ENCODE measurements around the gene COL28A1.

The COL28A1 gene

DNA sequence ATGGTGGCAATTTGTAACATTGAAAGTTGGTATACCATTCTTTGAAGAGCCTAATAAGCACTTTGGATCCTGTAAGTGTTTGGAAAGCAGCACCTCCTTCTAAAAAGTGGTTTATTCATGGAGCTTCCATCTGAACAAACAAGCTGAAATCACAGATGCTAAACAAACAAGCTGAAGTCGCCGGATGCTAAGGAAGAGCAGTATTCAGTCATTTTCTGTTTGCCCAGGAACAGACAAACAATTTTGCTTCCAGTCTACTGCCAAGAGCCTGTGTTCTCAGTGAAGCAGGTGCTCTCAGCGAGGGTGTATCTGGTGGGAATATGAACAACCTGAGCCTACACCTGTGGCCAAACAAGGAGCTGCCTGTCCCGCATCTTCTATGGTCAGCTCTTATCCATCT lies 6.3 kb downstream of the COL28A1 start:
- intact Hi-C loops (cut with DNase I) = no loop called here
- no peak for DNase-seq

DNA sequence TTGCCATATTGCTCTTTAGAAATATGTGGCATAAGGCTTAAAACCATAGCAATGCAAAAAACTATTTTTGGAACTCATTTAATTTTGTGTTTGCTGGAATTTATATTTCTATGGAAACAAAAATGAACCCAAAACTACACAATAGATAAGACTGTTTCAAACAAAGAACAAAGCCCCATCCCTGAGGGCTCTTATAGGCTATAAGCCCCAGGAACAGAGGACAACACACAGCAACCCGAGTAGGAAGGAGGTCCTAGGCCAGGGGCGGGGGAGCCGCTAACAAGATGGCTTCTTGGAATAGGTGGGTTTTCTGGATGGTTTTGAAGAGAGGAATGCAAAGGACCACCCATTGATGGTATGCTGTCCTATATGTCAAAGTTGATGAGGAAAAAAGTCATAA lies 8.6 kb downstream of the COL28A1 start:
- intact Hi-C loops (cut with DNase I) = no loop called here
- no peak for DNase-seq

DNA sequence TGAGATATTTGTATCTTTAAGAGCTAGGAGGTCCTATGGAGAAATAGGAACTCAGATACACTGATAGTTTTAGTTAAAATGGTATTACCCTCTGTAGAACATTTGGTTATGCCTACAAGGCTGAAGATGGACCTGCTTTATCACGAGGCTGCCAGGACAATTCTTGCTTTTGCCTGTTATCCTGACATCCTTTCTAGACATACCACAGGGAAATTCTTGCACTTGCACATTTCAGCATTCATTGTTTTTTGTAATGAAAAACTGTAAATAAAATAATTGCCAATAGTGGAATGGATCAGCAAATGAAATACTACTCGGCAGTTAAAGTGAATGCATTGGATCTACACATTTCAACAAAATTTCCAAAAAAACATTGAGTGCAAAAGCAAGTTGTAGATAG lies 9.7 kb downstream of the COL28A1 start:
- intact Hi-C loops (cut with DNase I) = no loop called here
- DNase-seq = no peak

DNA sequence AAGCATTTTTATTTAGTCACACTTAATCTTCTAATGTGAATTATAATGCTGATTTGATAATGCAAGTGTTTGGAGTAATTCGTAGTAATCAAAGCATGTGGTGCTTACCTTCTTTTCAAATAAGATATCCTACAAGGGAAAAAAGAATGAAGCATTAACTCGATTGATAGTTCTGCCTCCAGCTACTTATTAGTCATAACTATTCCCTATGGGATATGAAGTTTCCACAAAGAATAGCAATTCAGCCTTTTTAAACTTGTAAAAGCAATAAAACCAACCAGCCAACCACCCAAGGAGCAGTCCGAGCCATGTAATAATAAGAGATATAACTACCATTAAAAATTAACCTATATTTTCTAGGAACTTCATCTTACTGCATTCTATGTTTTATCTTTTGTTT lies 11.6 kb downstream of the COL28A1 start:
- no peak for DNase-seq
- intact Hi-C loops (cut with DNase I) = no loop called here

DNA sequence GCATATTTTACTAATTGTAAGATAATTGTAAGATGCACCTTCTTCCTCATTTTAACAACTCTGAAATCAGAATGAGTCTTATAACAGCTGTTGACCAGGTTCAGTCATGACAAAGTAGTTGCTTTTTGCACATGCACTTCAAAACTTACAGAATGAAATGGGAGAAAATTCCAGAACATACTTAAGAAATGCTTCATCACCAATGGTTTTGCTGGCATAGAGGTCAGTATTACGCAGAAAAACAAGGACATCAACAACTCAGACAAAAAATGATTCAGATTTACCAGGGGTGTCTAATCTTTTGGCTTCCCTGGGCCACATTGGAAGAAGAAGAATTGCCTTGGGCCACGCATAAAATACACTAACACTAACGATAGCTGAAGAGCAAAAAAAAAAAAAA lies 13.3 kb downstream of the COL28A1 start:
- intact Hi-C loops (cut with DNase I) = no loop called here

DNA sequence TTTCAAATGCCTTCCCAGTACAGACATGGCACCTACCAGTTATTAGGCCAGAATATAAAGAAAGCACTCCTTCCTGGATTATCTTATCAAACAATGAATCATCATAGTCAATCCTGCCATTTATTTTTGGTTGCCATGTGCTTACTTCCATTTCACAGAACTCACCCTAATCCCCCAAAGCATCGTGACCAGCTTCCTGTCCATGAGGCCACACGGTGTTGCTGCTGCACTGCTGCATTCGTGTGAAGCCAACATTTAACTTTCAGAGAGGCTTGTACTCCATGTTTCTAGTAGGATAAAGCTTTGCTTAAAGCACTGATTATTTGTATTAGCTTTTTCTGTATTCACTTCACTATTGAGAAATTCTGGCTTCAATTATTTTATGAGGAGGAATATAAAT lies 14.4 kb downstream of the COL28A1 start:
- intact Hi-C loops (cut with DNase I) = no loop called here
- no peak for DNase-seq

More for the DNA sequence above, 13.3 kb downstream of the COL28A1 start:
- no peak for DNase-seq

DNA sequence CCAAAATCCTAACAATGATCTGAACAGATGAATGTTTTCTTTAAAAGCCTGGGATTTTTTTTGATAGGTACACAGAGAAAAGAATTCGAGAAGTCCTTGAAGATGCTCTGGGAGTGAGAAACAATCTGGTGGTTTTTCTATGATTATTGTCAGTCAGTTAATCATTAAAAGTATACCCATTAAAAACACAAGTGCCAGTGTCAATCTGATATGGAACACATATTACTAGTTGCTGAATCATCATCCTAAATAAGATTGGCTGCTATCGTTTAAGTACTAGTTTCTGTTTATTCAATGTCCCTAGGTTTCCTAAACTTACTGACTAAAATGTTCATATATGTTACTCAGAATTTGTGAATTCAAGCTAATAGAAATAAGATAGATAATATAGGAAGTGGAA lies 16.1 kb downstream of the COL28A1 start:
- no peak for DNase-seq
- intact Hi-C loops (cut with DNase I) = no loop called here

DNA sequence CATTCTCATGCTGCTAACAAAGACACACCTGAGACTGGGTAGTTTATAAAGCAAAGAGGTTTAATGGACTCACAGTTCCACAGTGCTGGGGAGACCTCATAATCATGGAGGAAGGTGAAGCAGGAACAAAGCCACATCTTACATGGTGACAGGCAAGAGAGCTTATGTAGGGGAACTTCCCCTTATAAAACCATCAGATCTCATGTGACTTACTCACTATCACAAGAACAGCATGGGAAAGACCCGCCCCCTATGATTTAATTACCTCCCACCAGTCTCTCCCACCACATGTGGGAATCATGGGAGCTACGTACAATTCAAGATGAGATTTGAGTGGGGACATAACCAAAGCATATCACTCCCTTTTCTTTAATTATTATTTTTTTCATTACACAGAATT lies 16.6 kb downstream of the COL28A1 start:
- intact Hi-C loops (cut with DNase I) = no loop called here

DNA sequence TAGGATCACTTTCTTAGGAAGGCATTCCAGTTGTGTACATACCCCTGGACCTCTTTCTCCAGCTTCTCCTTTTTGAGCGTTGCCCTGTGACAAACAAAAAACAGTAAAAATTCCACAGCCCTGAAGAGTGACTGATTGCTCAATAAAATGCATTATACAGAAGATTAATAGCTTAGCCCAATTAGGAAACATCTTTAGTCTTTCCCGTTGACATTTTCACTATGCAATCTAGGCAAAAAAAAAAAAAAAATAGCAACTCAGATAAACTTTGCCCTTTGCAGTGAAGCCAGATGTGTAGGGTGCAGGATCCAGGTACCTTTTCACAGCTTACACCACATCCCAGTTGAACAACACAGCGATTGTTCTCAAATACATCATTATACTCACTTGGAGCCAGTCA lies 17.9 kb downstream of the COL28A1 start:
- no peak for DNase-seq
- intact Hi-C loops (cut with DNase I) = no loop called here

More for the DNA sequence above, 16.6 kb downstream of the COL28A1 start:
- DNase-seq = no peak

DNA sequence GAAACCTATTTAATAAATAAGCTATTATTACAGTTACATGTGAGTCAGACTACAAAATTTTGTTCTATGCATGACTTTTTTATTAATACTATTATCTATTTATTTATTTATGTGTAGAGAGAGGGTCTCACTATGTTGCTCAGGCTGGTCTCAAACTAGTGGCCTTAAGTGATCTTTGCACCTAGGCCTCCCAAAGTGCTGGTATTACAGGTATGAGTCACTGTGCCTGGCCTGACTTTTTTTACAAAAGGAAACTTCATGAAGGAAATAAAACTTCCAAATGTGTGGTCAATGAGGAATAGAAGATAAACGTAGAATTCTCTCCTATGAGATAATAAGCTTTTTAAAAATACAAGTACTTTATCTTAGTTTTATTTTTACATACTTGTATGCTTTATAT lies 19.0 kb downstream of the COL28A1 start:
- intact Hi-C loops (cut with DNase I) = no loop called here

DNA sequence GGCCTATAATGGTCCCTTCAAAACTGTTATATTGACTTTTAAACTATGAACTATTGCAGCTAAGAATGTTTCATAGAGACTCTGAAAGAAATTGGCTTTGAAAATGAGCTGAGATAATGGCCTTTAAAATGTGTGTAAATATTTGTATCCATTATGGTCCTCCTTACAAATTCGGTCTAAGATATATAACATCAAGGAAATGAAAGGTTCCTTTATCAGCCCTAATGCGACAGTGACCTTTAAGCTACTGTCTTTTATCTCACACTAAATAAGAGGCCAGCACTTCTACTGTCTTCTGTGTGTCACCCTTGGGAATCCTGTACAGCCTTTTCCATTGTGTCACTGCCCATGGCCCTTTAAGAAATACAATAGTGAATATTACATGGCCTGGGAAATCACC lies 19.5 kb downstream of the COL28A1 start:
- intact Hi-C loops (cut with DNase I) = no loop called here
- DNase-seq = no peak

More for the DNA sequence above, 19.0 kb downstream of the COL28A1 start:
- DNase-seq = no peak

DNA sequence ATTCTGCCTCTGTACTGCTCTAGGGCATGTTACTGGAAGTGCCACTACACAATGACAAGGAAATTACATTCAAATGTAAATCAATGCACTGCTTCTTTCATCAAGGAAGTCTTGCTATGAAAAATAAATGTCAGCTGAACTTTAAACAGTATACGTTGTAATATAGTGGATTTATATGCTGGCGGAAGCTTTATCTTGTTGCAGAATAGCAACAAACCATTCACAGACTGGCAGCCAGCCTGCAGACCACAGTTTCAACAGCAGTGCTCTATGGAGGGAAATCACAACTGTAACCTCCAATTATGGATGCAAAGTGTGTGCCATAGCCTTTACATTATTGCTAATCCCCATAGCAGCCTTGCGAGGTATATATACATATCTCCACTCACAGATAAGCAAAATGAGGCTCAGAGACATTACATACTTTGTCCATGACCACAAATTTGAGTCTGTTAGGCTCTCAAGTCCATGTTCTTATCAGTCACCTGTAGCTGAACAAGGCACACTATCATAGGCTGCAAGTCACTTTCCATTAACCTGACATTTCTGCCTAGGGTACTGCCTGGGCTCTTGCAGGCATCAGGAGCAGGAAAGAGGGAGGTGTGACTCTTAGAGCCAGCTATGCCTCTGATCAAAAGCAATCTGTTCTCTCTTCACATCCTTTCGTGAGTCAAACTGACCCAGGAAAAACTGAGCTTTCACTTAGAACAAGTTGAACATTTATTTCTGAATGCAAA lies 22.6 kb downstream of the COL28A1 start:
- no peak for DNase-seq
- intact Hi-C loops (cut with DNase I) = no loop called here

DNA sequence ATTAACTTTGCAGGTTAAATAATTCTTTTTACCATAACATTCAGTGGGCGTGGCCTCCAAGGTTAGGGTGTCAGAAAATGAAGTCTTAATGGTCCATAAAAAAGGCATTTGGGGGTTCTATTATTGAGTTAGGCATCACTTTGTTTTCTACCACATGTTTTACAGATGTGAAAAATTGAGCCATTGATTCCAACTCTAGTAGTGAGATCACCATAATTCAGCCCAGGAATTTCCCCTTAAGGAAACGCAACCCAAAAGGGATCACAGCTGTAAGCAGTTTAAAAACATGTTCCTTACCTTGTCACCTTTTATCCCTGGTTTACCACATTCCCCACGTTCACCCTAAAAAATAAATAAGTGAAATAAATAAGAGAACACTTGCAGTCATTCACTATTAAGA lies 24.9 kb downstream of the COL28A1 start:
- no peak for DNase-seq
- intact Hi-C loops (cut with DNase I) = no loop called here

DNA sequence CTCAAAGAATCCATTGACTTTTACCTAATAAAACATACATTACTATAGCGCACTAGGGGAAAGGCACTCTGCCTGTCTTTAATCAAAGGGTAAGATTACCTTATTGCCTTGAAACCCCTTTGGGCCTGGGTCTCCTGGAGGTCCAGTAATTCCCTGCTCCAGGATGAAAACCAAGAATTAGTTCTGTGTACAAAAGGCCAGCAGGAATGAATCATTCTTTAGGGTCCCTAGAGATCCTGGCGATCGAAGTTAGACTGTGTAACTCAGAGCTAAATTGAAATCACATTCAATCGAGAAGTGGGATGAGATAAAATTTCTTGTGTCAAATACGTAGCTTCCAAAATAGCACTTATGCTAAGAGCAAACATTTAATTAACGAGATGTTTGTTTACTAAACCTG lies 29.8 kb downstream of the COL28A1 start:
- intact Hi-C loops (cut with DNase I) = no loop called here
- no peak for DNase-seq

DNA sequence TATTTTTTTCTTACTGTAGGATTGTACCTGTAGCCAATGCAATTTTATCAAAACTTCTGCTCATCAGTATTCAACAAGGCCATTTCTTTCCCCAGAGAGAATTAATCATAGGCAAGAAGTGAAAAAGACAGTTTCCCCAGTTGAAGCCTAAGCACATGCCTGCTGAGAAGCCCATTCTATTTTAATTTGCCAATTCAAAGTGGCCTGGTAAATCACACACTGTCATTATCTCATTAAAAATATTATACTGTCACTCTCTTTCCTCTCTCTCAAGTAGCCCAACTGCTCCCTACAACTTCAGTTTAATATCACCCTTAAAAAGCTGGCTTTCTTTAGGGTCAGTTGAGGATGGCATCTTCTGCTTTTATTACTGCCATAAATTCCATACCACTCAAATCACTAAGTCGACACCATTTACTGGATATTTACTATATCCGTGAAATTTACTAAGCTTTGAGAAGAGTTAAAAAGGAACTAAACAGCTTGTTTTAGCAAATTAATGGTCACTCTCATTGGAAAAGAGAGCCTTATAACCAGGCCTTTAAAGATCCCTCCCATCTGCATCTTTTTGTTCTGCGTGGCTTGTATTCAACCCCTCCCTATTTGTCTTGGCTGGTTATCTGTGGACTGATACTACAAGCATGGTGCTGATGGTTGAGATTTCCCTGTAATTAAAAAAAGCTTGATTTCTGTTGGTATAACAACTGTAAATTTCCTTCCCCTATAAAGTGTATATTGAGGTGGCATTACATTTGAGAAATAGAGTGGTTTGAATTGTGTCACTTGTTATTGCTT lies 30.6 kb downstream of the COL28A1 start:
- intact Hi-C loops (cut with DNase I) = no loop called here
- no peak for DNase-seq

DNA sequence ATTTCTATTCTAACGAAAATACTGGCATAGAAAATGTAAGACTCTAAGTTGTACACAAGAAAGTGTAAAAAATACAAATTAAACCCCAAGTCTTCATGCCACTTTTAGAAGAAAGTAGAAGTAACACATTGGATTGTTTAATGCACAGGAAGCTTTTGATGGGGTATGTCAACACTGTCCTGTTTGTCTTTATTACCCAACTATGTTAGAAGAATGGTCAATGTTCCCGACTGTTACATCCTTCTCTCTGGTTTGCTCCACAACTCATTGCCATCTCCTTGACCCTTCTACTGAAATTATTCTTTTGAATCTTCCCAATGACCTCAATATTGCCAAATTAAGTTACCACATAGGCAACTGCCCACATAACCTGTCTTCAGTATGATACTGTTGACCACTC lies 35.8 kb downstream of the COL28A1 start:
- intact Hi-C loops (cut with DNase I) = no loop called here
- no peak for DNase-seq

DNA sequence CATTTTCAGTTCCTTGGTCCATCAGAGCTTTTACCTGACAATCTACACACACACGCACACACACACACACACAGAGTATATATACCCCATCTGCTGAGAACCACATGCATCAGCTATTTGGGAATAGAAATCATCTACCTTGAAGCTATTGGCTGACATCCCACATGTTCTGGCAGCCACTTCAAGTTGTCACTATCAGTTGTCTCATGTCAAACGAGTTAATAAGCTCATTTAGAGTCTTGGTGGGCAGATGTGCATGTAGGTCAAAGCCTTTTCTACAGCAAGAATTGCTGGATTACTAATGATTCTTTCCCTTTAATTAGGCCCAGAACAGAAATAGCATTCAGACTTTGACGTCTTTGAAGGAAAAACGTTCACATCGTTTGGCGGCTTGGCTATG lies 36.8 kb downstream of the COL28A1 start:
- intact Hi-C loops (cut with DNase I) = no loop called here
- DNase-seq = peak in 16 of 42 donors; percentile 3 to 67 (median 29)

DNA sequence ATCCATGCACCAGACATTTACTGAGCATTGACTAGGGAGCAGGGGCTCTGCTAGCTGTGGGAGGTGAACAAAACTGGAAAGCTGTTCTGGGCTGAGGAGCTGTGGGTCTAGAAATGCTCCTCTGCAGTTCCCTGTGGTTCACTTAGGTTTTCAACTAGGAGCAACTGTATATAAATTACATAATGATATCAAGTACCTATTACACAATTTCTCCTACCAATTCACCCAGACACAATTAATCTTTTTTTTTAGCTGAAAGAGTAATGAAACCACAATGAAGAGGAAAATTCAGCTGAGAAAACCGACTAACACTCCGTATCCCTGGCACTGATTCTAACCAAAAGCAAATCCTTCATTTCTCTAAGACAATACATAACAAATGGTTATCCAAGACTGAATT lies 39.4 kb downstream of the COL28A1 start:
- intact Hi-C loops (cut with DNase I) = no loop called here
- DNase-seq = peak in 1 of 42 donors; percentile 13

DNA sequence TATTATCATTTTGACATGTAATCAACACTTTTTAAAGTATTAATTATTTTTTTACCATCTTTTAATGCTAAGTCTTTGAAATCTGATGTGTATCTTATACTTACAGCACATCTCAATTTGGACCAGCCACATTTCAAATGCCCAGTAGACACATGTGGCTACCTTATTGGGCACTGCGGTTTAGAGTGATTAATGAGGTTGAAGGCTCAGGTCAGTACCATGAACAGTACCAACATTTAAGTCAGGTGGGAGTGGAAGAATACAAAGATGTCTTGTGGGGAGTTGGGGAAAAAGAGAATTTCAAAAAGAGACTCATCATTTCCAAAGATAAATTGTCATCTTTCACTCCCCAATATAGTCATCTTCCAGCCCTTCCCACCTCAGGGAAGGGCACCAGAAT lies 40.5 kb downstream of the COL28A1 start:
- intact Hi-C loops (cut with DNase I) = no loop called here
- no peak for DNase-seq

DNA sequence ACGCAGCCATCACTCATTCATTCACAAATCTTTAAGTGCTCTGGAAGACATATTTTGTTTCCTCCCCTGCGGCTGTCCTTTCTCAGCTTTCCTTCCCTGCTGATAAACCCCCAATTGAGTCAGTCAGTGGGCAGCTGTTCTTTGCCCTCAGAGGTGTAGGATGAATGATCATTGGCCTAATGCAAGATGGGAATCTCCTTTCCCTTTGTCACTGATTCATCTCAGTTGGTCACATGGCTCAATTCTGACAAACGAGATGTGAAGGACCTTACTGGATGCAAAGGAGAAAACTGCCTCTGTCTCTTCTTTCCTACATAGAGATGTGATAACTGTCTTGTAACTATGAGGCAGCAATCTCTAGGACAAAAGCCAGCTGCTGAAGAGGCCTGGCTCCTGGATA lies 44.6 kb downstream of the COL28A1 start:
- intact Hi-C loops (cut with DNase I) = no loop called here
- DNase-seq = no peak

DNA sequence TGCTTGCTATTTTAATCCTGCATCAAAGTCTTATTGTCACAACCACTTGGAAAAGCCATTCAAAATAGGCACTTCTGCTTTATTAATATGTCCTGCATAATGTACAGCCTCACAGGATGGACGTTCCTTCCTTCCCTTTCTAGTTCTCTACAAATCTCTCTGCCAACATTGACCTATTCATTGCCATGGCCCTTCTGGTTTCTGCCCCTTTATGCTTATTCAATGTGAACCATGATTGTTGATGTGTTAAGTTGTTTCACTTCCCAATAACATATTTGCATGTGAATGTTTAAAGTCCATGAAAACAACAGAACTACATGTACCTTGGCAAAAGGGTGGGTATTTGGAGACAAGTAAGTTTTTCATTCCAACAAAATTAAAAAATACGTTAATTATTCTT lies 45.7 kb downstream of the COL28A1 start:
- no peak for DNase-seq

More for the DNA sequence above, 45.7 kb downstream of the COL28A1 start:
- intact Hi-C loops (cut with DNase I) = no loop called here

All from head of caudate nucleus (tissue), 42 donors.